GM21367 (cell line): ENCODE results near the gene PTAR1.

Source experiments
- ATAC-seq: cut with Tn5 transposase; IDR thresholded peaks from one replicate; pipeline ENCODE4 v1.9.1; 2021; ENCODE audit not compliant: unreplicated experiment

PTAR1 gene

GRCh38 chr9:69753830-69754229 lies 6.0 kb downstream of the PTAR1 start:
- no peak for ATAC-seq

- ATAC-seq, result no peak
These were observed 9.7 kb downstream of the PTAR1 start for GRCh38 chr9:69750085-69750484.

GRCh38 chr9:69748304-69748703 lies 11.5 kb downstream of the PTAR1 start:
- ATAC-seq, result no peak

- ATAC-seq, result no peak
These were observed 12.8 kb downstream of the PTAR1 start for GRCh38 chr9:69746859-69747560.

GRCh38 chr9:69745716-69746437 lies 13.9 kb downstream of the PTAR1 start:
- ATAC-seq, result no peak

GRCh38 chr9:69744688-69745380 lies 15.0 kb downstream of the PTAR1 start:
- ATAC-seq, result no peak

GRCh38 chr9:69743930-69744329 lies 15.9 kb downstream of the PTAR1 start:
- ATAC-seq, result no peak

- no peak for ATAC-seq
These were observed 18.8 kb downstream of the PTAR1 start for GRCh38 chr9:69740872-69741505.

GRCh38 chr9:69731348-69731747 lies 28.5 kb downstream of the PTAR1 start:
- ATAC-seq, result no peak

- no peak for ATAC-seq
These were observed 39.8 kb downstream of the PTAR1 start for GRCh38 chr9:69719983-69720382.

- no peak for ATAC-seq
These were observed 40.4 kb downstream of the PTAR1 start for GRCh38 chr9:69719367-69719766.

GRCh38 chr9:69718218-69718617 lies 41.6 kb downstream of the PTAR1 start:
- ATAC-seq, result no peak

- no peak for ATAC-seq
These were observed 44.0 kb downstream of the PTAR1 start for GRCh38 chr9:69715825-69716224.

GRCh38 chr9:69715096-69715495 lies 44.7 kb downstream of the PTAR1 start:
- no peak for ATAC-seq

- ATAC-seq, result no peak
These were observed 62.3 kb downstream of the PTAR1 start for GRCh38 chr9:69697475-69697874.

GRCh38 chr9:69696802-69697201 lies 63.0 kb downstream of the PTAR1 start:
- no peak for ATAC-seq

GRCh38 chr9:69689991-69690538 lies 69.7 kb downstream of the PTAR1 start:
- no peak for ATAC-seq

- ATAC-seq, result no peak
These were observed 75.9 kb downstream of the PTAR1 start for GRCh38 chr9:69683927-69684326.

GRCh38 chr9:69678843-69679538 lies 80.8 kb downstream of the PTAR1 start:
- no peak for ATAC-seq

GRCh38 chr9:69677931-69678330 lies 81.9 kb downstream of the PTAR1 start:
- ATAC-seq, result no peak

GRCh38 chr9:69675563-69675962 lies 84.2 kb downstream of the PTAR1 start:
- ATAC-seq, result no peak
